ENCODE measurements around the gene ZBTB20.

ZBTB20 gene

GRCh38 chr3:114446600-114446999 lies 700.5 kb downstream of the ZBTB20 start:
- DNase-seq (ENCODE audit: low read depth) = peak; percentile 29
- no peak overlapping the region for H3K4me3 ChIP-seq (ENCODE audit: control insufficient read depth, low read depth, low read length)
- TF ChIP-seq CTCF (conservative IDR thresholded peaks at IDR 0.05; ENCODE audit: control insufficient read depth, insufficient read depth, low read depth, low read length) = no peak

- TF ChIP-seq CTCF (conservative IDR thresholded peaks at IDR 0.05; ENCODE audit: control insufficient read depth, insufficient read depth, low read depth, low read length) = no peak
Measured at GRCh38 chr3:114445233-114445632, 701.9 kb downstream of the ZBTB20 start.

GRCh38 chr3:114444216-114444615 lies 702.9 kb downstream of the ZBTB20 start:
- DNase-seq (ENCODE audit: low read depth) = no peak
- TF ChIP-seq CTCF (conservative IDR thresholded peaks at IDR 0.05; ENCODE audit: control insufficient read depth, insufficient read depth, low read depth, low read length) = no peak
- no peak overlapping the region for H3K4me3 ChIP-seq (ENCODE audit: control insufficient read depth, low read depth, low read length)

More at GRCh38 chr3:114445233-114445632, 701.9 kb downstream of the ZBTB20 start:
- peak; percentile 47 for DNase-seq (ENCODE audit: low read depth)
- H3K4me3 ChIP-seq (ENCODE audit: control insufficient read depth, low read depth, low read length) = no peak overlapping the region

- TF ChIP-seq CTCF (conservative IDR thresholded peaks at IDR 0.05; ENCODE audit: control insufficient read depth, insufficient read depth, low read depth, low read length) = no peak
- peak; percentile 49 for DNase-seq (ENCODE audit: low read depth)
- no peak overlapping the region for H3K4me3 ChIP-seq (ENCODE audit: control insufficient read depth, low read depth, low read length)
Measured at GRCh38 chr3:114442246-114442645, 704.8 kb downstream of the ZBTB20 start.

- no peak overlapping the region for H3K4me3 ChIP-seq (ENCODE audit: control insufficient read depth, low read depth, low read length)
- TF ChIP-seq CTCF (conservative IDR thresholded peaks at IDR 0.05; ENCODE audit: control insufficient read depth, insufficient read depth, low read depth, low read length) = no peak
- no peak for DNase-seq (ENCODE audit: low read depth)
Measured at GRCh38 chr3:114441386-114441785, 705.7 kb downstream of the ZBTB20 start.

- no peak for TF ChIP-seq CTCF (conservative IDR thresholded peaks at IDR 0.05; ENCODE audit: control insufficient read depth, insufficient read depth, low read depth, low read length)
- no peak for DNase-seq (ENCODE audit: low read depth)
- H3K4me3 ChIP-seq (ENCODE audit: control insufficient read depth, low read depth, low read length) = no peak overlapping the region
Measured at GRCh38 chr3:114440700-114441099, 706.4 kb downstream of the ZBTB20 start.

GRCh38 chr3:114439284-114439683 lies 707.8 kb downstream of the ZBTB20 start:
- DNase-seq (ENCODE audit: low read depth) = no peak
- TF ChIP-seq CTCF (conservative IDR thresholded peaks at IDR 0.05; ENCODE audit: control insufficient read depth, insufficient read depth, low read depth, low read length) = no peak

More at GRCh38 chr3:114439284-114439683, 707.8 kb downstream of the ZBTB20 start:
- H3K4me3 ChIP-seq (ENCODE audit: control insufficient read depth, low read depth, low read length) = no peak overlapping the region
